NCI-H345 (cell line): ENCODE measurements around the gene TAF8.
A peak's percentile ranks its signal among the peaks of the same experiment; 100 is the strongest.

Experiments
- DNase-seq: peaks from one replicate; lab custom pipeline; 2025; lab: John Stamatoyannopoulos, UW

Gene TAF8

GRCh38 chr6:42059743-42060142, 9.4 kb downstream of the TAF8 start:
- DNase-seq, result no peak

- DNase-seq, result no peak
Measured at GRCh38 chr6:42066156-42066675, 15.9 kb downstream of the TAF8 start.

GRCh38 chr6:42068173-42068572, 17.8 kb downstream of the TAF8 start:
- DNase-seq, result no peak

GRCh38 chr6:42068872-42069522, 18.7 kb downstream of the TAF8 start:
- no peak for DNase-seq

DNA sequence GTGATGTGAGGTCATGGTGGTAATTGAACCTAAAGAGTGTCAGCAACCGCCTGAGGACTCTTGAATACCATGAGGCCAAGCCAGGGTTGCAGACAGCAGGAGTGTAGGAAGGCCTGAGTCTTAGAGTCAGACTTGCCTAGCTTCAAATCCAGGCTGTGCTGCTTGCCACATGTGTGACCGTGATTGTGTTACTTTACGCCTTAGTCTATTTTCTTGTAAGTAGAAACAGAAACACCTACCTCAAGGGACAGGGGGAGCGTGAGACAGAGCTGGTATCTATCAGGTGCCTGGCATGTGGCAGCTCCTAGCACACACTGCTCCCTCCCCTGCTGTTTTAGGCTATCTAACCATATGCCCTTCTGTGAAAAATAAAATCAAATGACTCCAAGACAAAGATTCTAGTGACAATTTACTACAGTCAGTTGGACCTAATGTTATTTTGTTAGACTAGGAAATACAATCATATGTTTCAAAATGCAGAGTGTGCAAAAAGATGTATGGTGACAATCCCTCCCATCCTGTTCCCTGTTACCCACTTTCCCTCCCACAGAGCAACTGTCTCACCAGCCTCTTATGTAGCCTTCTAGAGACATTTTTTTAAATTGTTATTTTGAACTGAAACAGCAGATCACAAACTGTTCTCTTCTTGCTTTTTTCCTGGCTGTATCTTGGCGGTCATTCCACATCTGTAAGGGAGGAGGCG, 21.7 kb downstream of the TAF8 start:
- no peak for DNase-seq

DNA sequence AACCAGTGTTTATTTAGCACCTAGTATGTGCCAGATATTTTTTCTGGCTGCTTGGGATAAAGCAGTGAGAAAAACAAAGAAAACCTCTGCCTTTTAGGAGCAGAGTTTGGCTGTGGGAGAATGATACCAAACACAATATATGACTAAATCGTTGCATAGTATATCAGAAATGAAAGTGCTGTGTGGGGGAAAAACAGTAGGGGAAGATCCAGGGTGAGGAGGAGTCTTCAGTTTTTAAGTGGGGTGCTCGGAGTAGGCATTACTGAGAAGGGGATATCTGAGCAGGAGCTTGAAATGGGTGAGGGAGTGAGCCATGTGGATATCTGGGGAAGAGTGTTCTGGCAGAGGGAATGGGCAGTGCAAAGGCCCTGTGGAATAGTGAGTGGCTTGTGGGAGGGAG, 23.0 kb downstream of the TAF8 start:
- DNase-seq, result no peak

DNA sequence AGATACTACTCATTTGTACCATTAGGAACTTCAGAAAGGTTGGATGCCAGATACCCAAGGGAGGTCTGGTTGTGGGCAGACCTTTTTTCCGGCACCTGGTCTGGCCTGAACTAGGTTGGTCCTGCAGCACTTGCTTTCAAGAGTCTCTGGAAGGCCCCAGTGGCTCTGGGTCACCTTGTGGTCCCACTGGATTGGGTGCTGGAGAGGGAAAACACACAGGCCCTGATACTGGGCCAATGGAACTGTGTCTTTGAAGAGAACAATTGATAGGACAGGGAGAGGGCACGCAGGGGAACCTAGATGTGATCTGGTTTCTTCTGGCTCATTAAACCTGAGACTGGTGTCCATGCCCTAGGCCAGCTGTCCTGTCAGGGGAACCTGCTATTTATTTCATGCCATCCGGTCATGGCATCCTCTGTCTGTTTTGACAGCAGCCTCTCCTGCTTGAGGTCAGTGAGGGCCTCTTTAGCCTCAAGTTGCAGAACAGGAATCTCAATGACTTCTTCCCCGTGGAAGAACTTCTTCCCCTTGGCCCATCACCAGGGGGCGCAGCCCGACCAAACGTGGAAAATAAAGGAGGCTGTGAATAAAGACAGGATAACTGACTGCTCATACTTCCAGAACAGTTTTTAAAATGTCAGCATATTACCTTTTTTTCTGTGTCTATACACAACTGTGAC, 25.0 kb downstream of the TAF8 start:
- DNase-seq, result peak; percentile 60

DNA sequence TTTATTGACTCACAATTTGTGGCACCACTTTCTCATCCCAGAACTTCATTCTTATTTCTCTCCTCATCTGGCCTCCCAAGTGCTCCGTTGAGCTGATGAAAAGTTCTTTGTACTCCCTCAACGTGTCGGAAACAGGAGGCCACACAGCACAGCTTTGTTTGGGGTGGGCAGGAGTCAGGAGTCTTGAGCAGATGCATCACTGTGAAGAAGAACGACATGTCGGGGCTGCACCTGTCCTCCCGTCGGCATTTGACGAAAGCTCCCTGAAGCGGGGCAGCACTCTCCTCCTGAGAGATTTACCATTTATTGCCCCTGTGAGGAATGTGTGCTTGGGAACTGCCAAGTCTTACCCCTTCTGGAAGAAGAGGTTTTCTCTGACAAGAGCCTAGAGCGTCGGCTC, 28.1 kb downstream of the TAF8 start:
- no peak for DNase-seq

- DNase-seq, result no peak
Measured at GRCh38 chr6:42079941-42080464, 29.7 kb downstream of the TAF8 start.

- DNase-seq, result no peak
Measured at GRCh38 chr6:42083530-42083929, 33.2 kb downstream of the TAF8 start.

GRCh38 chr6:42084889-42085288, 34.6 kb downstream of the TAF8 start:
- no peak for DNase-seq

DNA sequence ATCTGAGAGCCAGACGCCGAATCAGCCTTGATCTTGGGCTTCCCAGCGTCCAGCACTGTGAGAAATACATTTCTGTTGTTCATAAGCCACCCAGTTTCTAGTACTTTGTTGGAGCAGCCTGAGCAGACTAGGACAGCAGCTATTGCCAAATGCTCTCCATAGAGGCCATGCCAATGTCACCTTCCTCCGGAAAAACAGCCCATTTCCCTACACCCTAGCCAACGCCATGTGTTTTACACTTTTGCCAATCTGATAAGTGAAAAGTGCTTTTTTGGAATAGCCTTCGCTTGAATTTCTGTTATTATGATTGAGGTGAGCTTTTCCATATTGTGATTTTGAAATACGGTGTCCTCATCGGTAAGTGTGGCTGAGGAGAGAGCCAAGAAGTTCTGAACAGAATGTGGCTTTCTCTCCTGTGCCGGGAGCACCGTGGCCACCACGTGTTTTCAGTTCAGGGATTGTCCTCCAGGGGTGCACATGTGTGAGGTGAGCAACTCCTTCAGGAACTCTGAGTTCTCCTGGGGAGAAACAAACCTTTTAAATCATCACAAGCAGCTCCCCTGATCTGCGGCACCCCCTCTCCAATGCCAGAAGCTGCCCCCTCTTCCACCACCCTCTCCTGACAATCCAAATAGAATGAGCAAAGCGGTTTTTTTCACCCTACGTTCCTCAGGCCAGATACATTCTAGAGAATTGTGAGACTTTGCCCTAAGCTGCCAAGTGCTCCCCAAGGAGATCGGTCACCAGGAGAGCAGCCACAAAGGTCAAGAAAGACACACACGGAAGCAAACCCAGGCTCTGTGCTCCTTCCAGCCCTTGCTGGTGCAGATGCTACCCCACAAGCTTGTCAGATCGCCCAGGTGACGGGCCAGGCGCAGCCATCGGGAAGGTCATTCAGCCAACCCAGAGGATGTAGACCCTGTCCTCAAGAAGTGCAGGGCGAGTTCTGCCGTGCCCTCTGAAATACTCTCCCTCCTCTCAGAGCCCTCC, 36.0 kb downstream of the TAF8 start:
- no peak for DNase-seq

GRCh38 chr6:42088101-42088591, 37.8 kb downstream of the TAF8 start:
- DNase-seq, result no peak

DNA sequence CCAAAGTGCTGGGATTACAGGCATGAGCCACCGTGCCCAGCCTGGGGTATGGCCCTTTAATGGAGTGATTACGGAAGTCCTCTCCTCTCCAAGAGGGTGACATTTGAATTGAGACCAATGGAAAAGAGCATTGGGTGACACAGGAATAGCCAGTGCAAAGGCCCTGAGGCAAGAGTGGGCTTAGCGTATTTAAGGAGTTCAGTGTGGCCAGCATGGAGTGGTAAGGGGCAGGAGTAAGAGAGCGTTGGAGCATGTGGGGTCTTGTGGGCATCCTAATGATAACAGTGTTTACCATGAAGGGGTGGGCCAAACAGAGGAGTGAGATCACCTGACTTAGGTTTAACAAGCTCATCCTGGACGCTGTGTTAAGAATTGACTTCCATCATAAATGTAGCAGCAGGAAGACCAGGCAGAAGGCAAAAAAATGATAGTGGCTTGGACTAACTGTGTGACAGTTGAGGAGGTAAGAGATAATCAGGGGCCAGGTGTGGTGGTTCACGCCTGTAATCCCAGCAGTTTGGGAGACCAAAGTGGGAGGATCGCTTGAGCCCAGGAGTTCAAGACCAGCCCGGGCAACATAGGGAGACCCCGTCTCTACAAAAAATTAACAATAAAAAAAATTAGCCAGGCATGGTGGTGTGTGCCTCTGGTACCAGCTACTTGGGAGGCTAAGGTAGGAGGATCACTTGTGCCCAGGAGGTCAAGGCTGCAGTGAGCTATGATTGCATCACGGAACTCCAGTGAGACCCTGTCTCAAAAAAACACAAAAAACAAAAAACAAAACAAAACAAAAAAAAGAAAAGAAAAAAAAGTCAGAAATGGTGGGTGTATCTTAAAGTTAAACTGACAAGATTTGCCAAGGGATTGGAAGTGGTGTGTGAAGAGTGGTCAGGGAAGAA, 40.7 kb downstream of the TAF8 start:
- DNase-seq, result no peak

DNA sequence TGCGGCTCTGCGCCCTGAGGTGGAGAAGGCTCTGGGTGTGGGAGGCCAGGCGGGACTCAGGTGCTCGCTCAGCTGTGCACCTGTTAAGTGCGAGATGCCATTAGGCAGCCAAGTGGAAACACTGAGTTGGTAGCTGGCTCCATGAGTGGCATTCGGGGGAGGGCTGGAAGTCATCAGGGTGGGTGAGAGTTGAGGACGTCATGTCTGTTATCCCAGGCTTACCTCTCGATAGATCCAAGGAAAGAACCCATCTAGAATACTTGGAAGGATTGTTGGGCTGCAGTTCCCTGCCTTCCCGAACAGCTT, 41.3 kb downstream of the TAF8 start:
- DNase-seq, result no peak

DNA sequence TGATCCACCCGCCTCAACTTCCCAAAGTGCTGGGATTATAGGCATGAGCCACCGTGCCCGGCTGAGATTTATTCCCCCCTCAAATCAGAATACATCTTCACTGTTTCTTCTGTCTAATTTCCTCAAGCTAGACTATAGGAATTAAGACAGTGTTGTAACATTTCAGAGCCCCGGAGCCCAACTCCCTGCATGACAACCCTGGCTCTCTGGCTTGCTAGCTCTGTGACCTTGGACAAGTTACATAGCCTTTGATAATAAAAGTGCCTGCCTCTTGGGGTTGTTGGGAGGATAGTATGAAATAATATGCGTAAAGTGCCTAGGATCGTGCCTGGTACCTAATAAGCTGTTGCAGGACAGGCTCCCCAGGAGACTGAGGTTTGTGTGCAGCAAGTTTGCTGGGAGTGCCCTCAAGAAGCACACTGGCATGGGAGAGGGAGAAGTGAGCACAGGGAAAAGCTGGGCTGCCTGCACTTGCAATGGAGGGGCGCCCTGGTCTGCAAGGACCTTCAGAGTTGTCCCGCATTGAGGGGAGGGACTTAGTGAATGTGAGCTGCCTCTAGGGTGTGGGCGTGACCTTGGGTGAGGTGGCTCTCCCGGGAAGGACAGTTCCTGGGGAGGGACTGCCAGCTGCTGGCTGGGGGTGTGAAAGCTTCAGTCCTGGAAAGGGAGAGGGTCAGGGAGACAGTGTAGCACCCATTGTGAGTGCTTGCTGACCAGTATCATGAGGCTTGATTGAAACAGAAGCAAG, 43.4 kb downstream of the TAF8 start:
- no peak for DNase-seq

DNA sequence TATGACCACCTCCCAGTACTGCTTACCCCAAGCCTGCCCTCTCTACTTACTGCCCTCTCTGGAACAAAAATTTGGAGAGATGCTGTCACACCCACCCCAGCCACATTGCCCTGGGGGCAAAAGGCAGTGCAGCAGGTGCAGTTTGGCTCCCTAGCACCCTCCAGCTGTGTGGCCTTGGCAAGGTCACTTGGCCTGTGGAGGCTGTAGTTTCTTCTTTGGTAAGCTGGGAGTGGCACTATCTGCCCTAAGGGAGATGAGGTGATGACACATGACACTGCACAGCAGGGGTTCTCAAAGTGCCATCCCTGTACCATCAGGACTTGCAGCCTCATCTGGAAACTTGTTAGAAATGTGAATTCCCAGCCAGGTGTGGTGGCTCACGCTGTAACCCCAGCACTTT, 44.8 kb downstream of the TAF8 start:
- DNase-seq, result no peak

DNA sequence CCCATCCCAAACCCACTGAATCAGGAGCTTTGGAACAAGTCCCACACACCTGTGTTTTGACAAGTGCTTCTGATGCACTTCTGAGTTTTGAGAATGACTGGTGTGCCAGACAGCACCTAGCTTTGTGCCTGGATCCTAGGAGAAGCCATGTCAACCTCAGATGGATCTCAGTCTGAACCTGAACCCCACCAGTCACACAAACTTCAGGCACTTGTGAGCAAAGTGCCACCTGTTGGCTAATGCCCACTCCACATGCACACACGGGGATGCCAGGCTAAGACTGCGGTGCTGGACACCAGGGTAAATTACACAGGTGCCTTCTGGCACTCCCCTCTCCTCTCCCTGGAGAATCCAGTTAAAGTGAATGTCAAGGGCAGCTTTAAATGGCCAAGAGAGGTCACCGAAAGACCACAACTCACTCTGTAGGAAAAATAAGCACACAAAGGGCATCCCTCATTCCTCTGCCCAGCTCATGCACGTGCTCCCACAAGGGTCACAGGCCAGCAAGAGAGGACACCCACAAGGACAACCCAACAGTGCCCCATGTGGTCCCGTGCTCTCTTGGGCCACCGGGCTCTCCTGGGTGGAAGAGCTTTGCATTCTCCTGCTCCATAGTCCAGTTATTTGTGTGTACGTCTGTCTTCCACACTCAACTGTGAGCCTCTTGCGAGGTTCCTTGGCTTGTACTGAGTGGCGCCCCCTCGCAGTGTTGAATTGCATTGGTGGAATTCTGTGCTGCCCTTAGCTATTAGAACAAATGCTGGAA, 45.6 kb downstream of the TAF8 start:
- DNase-seq, result no peak
